Activated CD4-positive, alpha-beta T cell treated with anti-CD3 and anti-CD28 coated beads, Interleukin-10, Interleukin-2, amounts not matched to agents 100 ng/mL and 50 ng/mL, durations not matched to agents 16 hours and 8 hours (primary cell): ENCODE data around the gene PCDHGA1.

Experiments
- DNase-seq: peaks from one replicate; pipeline ENCODE4 v3.0.0-alpha.2; 2020

PCDHGA1 gene

DNA sequence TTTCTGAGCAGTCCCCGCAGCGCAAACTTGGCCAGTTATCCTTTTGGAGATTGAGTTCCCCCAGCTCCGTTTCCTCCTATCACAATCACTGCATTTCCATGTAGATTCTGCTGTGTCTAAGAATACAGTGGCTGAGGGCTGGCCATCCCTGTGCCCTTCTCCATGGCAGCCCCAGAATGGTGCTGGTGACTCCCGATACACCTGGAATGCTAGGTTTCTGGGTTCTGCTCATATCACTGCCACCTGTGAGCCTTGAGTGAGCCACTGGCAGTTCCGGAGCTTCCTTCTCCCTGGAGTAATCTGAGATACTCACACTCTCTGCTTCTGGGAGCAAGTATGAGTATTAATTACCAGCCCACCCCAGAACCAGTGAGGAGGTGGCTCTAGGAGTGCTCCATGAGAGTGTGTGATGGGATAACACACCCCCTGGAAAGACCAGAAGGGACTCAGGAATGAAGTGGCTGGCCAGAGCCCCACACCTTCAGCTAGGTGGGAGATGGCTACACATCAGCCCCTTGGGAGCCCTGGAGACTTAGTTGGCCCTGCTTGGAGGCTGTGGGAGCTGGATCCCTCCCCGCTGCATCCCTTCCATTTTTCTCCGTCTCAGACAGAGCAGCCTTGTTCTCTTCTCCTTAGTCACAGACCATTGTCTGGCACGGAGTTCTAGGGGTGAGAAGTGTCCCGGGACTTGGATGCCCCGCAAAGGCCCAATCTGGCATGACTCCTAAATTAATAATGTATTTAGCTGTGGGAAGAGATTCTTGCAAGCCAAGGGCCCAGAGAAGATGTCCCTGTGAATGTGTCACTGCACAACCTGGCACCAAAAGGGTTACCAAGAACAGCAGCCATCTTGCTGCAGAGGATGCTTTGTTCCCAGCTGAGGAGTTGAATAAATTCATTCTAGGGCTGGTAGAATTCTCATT lies 163.4 kb downstream of the PCDHGA1 start:
- no peak for DNase-seq

DNA sequence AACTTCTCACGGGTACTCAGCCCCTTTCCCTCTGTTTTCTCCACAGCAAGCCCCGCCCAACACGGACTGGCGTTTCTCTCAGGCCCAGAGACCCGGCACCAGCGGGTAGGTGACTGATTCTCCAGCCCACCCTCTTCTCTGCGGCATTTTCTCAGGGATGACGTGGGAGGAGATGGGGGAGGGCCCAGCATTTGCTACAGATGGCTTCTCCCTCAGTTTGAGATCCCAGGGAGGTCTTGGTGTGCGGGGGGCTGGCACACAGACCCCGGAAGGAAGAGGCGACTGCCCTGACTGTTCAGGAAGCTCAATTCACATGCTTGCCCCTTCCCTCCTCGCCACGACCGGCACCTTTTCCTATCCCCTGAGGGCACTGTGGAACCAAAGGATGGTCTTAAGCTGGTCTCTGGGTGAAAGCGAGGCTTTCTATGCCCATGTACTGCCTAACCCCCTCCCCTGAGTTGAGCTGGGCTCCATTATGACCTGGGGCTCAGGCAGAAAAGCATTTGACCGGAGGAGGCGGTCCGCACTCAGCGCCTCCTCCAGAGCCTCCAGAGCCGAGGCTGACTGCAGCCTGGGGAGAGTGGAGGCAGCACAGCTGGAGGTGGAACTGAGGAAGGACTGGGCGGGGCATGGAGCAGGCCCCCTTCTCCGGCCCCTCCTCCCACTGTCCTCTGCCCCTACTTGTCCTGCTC lies 164.6 kb downstream of the PCDHGA1 start:
- DNase-seq, result no peak

DNA sequence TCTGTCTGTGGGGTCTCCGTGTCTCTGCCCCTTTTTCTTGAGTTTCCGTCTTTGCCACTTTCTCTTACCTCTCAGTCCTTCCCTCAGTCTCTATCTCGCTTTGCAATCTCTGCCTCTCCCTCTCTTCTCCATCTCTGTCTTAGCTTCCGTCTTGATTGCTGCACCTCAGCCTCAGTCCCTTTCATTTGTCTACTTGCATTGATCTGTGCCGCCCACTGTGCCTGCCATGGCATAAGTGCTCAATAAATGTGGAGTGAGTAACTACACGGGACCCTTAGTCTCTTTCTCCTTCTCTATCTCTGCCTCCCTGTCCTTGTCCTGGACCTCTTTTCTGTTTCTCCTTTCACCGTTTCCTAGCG lies 165.1 kb downstream of the PCDHGA1 start:
- no peak for DNase-seq

DNA sequence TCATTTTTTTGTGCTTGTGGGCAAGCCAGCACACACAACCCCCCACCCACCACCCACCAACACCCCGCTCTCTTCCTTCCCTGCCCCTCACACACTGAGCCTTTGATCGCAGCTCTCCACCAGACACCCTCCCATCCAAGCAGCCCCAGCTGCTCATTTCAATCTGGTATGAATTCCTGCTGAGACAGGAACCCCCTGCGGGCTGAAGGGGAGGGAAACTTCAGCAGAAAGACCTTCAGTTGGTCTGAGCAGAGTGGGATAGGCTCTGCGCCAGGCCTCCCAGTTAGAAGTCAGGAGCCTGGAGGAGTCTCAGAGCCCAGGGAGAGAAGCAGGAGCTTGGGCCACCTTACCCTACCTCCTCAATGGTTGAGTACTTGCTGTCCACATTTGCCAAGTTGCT lies 165.7 kb downstream of the PCDHGA1 start:
- DNase-seq, result no peak

DNA sequence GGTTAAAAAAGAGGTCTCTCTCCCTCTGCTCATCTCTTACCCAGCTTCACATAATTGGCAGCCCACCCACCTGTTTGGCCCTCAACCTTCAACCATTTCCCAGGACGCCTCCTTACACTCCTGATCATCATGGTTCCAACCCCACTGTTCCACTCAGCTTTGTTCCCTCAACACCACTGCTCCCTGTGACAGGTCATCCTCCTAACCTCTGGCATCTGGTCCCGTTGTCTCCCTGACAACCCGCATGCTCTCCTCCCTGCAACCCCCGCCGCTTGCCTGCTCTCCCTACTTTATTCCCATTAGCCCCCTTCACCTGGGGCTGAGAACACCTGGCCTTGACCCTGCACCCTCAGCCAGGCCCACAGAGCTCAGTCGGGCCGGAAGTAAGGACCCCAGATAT lies 171.4 kb downstream of the PCDHGA1 start:
- DNase-seq, result no peak

DNA sequence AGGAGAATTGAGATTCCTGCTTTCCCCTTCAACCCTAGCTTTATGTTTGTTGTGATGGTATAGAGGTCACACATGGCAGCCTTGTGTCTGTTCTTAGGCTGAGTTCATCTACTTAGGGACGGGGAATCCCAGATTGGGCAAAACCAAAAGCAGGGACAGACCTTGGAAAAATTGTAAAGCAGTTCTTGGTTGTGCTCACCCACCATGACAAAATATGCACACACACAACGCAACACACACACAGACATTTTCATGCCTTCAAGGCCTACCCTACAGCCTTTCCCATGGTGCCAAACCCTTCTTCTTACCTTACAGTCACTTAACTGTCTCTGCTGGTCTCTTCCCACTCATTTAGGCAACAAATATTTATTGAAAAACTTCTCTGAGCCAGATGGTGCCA lies 173.4 kb downstream of the PCDHGA1 start:
- DNase-seq, result no peak

DNA sequence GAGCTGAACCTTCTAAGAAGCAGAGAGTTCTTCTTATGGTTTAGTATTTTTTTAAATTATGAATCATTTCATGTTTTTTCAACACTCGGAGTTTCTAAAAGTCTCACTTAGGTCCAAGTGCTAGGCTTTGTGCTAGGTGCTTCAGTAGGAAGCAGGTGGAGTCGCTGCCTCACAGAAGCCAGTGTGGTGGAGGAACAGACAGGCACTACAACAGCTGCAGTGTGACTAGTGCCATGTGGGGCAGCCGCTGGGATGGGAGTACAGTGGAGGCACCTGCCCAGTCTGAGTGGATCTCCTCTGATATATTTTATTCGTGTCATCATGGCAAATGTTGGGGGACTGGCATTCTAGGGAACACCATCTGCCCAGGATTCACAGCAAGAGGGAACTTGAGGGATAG lies 173.9 kb downstream of the PCDHGA1 start:
- no peak for DNase-seq

DNA sequence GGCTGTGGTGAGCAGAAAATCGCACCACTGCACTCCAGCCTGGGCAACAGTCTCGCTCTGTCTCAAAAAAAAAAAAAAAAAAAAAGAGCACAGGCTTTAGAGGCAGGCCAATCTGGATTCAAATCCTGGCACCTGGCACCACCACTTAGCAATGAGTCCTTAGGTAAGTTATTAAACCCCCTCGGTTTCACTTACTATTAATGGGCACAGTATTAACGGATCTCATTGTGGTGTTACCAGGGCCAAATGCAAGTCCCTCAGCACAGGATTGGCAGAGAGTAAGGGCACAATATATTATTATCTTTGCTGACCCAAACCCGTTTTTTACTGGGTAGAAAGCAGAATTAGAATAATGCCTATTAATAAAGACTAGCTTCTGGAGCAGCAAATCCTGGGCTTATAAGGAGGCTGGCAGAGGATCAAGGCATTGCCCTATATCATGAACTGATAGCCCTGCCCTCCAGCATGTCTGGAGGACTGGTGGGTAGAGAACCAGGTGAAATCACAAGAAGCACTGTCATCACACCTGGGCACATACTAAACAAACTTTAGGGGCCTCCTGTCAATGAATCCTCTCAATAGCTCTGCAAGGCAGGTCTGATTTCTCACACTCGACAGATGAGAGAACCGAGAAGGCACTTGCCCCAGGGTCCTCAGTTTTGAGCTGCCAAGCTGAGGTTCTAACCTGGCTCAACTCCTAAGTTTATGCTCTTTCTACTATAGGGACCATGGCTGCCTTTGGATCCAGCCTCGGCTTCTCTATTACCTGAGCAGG lies 176.3 kb downstream of the PCDHGA1 start:
- DNase-seq, result no peak

DNA sequence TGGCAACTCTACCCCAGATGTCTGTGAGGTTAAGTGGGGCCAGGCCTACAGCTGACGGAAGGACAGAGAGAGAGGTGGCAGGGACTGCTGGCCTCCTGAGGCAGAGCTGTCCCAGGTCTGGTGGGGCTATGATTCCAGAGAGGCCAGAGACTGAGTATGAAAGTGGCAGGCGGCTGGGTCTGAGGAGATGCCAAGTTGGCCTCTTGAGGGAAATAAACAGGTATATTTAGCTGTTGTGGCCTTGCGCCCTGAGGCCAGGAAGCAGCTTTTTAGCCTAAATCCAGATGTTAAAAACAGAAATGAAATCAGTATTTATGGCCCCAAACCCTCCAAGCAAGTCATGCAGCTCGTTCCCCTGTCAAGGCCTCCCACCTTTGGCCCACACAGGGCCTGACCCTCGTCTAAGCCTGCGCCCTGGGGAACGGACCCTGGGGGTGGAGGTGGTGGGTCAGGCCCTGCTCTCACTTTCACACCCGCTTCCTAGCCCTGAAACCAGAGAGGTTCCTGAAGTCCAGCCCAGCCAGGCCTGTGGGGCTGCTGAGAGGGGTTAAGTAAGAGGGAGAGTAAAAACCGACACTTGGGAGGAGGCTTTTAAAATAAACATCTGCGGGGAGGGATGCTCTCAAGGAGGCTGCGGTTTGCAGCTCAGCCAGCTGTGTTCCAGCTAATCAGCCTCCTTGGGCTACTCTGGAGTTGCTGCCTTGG lies 177.2 kb downstream of the PCDHGA1 start:
- DNase-seq, result no peak

DNA sequence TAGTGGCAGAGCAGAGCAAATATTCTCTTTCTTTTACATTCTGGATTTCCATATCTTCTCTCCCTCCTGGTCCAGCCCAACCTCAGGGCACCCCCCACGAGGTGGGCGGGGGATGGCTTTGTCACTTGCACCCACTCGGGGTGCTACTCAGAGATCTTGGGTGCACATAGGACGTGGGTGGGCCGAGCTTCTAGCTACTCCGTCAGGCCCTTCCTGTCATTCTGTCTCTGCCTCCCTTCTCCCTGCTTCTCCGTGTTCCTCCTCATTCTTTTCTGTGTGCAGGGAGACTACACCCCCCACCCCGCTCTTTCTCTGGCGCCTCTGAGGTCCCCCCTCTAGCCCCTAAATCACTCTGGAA lies 178.1 kb downstream of the PCDHGA1 start:
- DNase-seq, result no peak

DNA sequence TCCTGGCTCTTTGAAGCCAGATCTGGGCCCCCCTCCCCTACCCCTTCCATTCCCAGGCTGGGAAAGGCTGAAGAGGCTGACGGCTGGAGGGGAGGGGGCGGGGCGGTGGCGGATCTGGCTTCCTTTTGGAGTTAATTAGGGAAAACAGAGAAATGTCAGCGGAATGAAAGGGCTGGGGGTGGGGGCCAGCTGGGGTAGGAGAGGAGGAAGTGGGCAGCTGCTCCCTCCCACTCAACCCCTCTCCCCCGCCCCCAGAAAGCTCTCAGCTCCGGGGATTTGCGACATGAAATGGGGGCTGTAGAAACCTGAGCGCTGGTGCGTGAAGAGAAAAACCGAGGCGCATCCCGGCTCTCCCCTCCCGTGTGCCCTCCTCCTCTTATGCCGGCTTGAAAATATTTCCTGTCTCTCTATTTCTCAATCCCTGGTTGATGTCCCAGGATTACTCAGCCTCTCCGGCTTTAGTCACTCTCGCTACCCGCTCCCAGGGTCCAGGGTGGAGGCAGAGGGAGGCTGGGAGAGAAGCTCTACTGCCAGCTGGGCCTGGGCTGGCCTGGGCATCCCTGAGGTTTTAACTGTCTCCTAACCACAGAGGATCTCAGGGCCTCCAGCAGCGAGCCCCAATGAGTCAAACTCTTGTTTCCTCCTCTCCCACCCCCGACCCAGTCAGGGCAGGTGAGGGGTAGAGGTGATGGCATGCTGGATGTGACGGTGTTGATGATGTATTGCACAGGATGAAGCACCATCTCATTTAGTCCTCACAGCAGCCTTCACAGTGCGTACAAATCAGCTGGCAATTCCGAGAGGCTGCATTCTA lies 178.7 kb downstream of the PCDHGA1 start:
- DNase-seq, result no peak

DNA sequence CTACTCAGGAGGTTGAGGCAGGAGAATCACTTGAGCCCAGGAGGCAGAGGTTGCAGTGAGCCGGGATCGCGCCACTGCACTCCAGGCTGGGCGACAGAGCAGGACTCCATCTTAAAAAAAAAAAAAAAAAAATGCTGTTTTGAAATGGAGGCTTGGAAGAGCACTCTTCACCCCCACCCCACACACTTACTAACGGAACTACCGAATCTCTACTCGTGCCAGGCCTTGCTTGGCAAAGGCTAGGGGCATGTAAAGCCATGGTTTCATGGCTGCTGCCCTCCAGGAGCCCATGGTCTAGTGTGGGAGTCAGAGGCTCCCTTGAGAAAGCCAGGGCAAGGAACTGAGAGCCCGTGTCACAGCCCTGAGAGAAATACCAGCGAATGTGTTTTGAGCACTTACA lies 179.8 kb downstream of the PCDHGA1 start:
- DNase-seq, result no peak

DNA sequence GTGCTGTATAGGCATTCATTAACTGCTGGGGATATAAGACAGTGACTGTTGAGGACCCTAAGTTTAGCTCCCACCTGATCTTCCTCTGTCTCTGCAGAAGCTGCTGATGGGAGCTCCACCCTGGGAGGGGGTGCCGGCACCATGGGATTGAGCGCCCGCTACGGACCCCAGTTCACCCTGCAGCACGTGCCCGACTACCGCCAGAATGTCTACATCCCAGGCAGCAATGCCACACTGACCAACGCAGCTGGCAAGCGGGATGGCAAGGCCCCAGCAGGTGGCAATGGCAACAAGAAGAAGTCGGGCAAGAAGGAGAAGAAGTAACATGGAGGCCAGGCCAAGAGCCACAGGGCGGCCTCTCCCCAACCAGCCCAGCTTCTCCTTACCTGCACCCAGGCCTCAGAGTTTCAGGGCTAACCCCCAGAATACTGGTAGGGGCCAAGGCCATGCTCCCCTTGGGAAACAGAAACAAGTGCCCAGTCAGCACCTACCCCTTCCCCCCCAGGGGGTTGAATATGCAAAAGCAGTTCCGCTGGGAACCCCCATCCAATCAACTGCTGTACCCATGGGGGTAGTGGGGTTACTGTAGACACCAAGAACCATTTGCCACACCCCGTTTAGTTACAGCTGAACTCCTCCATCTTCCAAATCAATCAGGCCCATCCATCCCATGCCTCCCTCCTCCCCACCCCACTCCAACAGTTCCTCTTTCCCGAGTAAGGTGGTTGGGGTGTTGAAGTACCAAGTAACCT lies 180.7 kb downstream of the PCDHGA1 start:
- no peak for DNase-seq

DNA sequence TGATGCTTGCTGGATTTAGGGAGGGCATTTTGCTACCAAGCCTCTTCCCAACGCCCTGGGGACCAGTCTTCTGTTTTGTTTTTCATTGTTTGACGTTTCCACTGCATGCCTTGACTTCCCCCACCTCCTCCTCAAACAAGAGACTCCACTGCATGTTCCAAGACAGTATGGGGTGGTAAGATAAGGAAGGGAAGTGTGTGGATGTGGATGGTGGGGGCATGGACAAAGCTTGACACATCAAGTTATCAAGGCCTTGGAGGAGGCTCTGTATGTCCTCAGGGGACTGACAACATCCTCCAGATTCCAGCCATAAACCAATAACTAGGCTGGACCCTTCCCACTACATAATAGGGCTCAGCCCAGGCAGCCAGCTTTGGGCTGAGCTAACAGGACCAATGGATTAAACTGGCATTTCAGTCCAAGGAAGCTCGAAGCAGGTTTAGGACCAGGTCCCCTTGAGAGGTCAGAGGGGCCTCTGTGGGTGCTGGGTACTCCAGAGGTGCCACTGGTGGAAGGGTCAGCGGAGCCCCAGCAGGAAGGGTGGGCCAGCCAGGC lies 181.5 kb downstream of the PCDHGA1 start:
- no peak for DNase-seq

DNA sequence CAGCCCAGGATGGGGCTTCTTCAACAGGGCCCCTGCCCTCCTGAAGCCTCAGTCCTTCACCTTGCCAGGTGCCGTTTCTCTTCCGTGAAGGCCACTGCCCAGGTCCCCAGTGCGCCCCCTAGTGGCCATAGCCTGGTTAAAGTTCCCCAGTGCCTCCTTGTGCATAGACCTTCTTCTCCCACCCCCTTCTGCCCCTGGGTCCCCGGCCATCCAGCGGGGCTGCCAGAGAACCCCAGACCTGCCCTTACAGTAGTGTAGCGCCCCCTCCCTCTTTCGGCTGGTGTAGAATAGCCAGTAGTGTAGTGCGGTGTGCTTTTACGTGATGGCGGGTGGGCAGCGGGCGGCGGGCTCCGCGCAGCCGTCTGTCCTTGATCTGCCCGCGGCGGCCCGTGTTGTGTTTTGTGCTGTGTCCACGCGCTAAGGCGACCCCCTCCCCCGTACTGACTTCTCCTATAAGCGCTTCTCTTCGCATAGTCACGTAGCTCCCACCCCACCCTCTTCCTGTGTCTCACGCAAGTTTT lies 182.1 kb downstream of the PCDHGA1 start:
- DNase-seq, result peak; percentile 86

DNA sequence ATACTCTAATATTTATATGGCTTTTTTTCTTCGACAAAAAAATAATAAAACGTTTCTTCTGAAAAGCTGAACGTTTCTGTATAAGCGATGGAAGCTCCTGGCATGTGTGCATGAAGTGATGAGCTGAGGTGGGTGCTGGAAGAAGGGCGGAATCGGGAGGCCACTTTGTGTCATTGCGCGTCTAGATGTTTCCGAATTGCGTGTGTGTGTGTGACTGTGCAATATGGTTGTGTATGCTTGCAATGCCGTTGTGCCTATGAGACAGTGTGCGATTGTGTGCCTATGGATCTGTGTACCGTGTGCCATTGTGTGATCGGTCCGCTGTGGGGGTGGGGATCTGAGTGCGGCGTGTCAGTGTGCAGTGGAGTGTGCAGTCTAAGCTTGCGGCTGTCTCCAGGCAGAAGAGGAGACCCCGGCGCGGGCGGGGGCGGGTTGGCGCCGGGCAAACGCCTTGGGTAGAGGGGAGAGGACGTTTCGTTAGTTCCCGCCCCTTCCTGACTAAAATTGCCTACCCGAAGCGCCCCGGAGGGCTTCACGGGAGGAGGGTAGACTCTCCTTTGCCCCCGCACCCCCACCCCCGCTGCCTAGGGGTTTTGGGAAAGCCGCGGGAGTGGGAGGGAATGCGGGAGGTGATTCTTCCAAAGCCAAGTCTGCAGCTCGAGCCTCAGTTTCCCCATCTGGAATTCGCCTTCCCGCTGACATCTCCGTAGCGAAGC lies 182.8 kb downstream of the PCDHGA1 start:
- peak; percentile 46 for DNase-seq

DNA sequence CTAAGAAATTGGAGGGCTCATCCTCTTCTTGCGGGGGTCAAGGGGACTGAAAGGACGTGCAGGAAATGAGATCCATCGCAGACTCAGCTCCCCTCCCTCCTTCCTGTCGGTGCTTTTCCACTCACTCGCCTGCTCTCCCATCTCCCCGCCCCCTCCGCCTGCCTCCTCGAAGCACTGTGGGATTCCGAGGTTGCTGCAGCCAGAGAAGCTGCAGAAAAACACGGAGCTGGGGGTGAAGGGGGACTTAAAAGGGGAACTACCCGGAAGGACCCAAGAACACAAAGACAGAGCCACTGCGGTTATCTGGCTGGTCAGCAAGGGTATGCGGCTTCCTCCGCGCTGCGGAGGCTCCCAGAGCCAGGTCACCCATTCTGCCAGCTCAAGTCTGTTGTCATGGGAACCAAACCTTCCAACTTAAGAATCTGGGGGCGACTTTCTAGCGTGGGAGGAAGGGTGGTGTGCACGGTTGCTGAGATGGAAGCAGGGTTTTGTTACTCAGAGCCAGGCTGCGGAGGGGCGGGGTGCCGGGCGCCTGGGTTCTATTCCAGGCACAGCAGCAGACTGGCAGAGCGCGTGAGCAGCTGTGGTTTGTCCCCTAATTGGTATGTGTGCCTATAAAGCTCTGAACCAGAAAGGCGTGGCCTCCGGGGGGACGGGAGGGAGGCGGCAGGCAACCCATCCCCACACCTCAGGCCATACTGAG lies 183.5 kb downstream of the PCDHGA1 start:
- DNase-seq, result peak; percentile 46

DNA sequence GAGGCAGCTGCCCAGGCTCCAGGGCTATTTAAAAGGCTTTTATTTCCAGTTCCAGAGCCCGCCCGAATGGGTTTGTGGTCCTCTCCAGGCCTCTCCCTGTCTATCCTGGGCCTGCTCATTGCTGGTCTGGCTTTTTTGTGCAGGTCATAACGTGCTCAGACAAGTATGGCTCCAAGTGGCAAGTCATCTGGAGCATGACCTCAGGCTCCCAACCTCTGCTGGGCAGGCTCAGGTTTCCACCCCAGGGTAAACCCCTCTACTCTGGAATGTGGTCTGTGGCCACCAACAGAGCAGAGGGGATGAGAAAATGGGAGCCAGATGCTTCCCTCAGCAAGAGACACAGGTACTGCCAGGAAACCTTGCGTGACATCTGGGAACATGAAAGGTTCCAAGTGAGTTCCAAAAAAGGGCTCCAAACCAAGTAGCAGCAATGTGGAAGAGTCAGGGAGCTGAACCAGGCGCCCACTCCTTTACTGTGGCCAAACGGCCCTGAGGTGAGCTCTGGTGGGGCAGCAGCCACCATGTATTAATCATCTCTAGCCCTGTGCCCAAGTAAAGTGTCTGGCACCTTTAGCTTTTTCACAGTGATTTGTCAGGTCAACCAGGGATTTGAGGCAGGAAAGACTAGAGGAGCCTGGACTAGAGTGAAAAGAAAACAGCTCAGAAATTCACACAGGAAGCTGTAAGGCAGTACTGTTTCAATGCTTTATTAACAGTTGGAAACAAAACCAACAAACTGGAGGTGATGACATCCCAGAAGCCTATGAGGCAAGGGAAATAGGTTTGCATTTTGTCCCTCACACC lies 184.2 kb downstream of the PCDHGA1 start:
- peak; percentile 25 for DNase-seq

DNA sequence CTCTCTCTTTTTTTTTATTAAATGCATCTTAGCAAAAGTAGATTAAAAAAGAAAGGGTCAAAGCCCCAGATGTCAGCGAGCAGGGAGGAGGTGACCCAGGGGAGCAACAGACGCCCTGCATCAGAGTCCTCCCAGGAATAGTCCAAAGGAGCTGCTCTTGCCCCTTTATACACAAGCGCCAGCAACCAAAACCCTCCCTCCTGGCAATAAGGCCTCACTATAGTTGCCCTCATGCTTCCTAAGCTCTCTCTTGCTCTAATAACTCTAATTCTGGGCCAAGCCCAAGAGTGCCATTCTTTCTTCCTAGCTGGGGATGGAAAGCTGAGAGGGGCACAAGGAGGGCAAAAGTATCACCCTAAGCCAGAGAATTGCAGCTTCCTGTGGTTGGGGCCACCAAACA lies 184.8 kb downstream of the PCDHGA1 start:
- no peak for DNase-seq
